Activated T-cell treated with anti-CD3 and anti-CD28 coated beads for 4 hours (primary cell): Measurements from ENCODE around the gene GDPD3.

Experiments
- DNase-seq: peaks from one replicate; pipeline ENCODE4 v3.0.0-alpha.2; 2020

The GDPD3 gene

DNA sequence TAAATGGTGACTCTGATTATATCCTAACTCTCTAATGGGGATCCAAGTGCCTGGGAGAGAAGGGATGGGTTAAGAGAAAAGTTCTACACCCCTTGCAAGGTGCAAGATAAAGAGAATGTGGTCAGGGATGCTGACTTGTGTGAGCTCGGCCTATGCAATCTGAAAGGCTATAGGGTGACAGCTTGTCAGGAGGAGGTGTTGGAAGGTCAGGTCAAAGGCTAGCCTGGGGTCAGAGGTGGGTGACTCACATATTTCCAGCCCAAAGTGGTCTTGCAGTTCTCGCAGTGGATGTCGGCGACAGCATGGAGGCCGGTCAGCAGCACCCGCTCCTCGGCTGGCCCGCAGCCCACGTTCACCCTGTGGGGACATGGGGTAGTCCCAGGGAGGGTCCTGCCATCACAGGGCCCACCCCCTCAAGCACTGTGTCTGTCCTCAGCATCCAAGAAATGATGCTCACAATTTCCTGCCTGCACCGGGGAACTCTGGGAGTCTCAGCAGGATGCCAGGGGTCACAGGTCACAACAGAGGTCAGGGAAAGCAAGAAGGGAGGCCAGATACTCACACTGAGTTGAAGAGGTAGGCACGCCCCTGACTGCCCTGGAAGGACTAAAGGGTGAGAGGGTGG lies 18.7 kb downstream of the GDPD3 start:
- DNase-seq, result no peak

DNA sequence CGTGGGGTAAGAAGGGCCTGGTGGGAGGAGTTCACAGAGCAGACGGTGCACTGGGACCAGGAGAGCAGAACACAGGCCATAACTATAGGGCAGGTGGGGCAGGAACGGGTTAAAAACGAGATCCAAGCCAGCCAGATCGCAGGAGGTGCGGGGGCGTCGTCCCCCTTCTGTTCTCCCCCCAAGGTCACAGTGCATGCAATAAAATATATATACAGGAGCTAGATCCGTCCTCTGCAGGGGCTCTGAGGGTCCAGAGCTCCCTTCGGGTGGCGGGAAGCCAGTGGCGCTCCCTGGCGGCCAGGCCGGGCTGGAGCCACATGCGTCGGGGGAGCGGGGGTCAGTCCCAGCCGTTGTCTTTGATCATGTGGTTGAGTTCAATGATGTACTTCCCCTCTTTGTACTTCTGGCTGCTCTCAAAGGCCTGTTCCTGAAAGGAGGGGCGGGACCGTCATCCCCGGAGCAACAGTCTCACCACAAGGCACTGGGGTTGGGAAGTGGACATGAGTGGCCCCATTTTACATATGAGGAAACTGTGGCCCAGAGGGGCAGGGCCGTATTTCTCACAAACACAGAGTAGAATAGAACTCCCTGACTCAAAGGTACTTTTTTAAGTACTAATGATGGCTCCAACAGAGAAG lies 20.8 kb downstream of the GDPD3 start:
- no peak for DNase-seq

DNA sequence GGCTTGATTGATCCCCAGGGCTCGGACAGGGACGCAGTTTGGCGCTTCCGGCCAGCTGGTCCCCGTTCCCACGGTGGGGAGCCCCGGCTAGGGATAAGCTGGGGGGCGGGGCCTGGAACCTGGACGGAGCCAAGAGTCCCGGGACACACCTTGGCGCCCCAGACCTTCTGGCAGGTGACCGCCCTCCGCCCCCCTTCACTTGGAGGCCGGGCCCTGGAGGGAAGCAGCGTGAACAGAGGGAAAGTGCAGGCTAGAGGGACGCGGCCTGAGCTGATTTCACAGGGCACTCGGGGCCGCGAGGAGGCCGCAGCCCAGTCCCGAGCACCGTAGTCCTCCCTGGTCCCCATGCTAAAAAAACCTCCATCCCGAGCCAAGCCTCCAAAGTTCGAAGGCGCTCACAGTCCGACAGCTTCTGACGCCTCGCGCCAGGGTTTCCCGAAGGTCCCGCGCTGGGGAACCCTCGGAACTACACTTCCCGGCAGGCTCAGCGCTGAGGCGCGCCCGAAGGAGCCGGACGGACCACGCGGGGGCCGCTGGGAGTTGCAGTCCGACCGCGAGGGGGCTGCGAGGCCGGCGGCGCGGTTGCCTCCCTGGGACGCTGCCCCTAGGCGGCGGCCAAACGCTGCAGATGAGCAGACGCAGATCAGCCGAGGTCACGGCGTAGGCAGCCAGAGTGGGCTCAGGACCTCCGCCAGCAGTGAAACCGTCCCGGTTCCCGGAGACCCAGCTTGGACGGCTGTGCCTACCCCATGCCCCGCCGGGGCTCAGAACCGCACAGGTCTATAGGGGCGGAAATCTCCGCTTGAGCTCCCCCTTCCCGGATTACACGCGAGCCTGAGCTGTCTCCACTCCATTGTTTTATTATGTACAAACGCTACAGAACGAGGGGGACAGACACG lies 21.6 kb downstream of the GDPD3 start, which contains the start of gene TBX6:
TSS of gene TBX6 (minus strand) at position 451 of the 899 bp plus-strand sequence. CDS start 731 bp downstream, outside the sequence.
- DNase-seq, result peak; percentile 86

DNA sequence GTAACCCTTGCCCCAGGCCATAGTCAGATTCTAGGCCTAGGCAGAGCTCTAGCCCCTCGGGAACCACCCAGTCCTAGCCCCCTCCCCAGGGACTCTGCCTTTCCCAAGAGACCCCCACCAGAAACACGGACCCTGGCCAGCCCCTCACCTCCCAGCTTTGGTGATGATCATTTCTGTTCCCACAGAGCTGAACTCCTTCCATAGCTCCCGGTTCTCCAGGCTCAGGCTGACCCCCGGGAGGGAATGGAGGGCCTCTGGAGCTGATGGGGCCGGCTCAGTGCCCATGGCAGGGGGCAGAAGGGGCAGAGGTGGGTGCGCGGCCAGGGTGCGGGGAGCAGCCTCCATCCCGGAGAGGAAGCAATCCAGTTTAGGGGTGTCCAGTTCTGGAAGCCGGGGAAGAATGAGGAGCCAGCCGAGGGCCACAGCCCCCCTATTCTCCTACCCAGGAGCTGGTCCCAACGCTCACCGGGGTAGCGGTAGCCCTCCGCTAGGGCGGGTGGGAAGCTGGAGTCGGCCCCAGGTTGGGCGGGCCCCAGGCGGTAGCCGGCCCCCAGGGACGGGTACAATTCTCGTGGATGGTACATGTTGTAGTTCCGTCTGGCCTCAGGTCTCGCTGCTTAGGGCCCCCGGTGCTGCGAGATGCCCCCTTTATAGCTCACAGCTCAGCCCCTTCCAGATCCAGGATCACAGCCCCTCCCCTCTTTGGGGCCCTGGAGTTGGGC lies 22.6 kb downstream of the GDPD3 start:
- no peak for DNase-seq

DNA sequence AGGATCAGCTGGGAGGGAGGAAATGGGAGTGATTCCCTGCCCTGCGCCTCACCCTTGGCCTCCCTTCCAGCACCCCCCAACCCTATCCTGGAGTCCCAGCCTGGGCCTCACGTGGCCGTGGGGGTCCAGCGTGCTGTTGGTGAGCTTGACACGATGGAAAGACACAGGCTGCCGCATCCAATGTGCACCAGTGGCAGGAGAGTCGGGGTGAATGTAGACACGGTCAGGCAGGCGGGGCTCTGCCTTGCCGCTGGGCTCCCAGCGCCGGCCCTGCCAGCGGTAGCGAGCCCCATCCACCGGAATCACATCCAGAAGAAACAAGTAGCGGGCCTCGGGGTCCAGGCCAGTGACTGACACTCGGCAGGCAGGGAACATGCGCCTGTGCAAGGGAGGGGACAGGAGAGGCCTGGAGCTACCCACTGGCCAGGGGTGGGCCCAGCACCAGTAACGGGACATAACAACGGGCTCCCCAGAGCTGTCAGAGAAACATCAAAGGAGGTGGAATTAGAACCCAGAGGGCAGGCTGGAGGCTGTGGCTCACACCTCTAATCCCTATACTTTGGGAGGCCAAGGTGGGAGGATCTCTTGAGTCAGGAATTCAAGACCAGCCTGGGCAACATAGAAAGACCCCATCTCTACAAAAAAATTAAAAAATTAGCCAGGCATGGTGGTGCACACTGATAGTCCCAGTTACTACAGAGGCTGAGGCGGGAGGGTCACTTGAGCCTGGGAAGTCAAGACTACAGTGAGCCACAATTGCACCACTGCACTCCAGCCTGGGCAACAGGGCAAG lies 24.3 kb downstream of the GDPD3 start:
- no peak for DNase-seq

DNA sequence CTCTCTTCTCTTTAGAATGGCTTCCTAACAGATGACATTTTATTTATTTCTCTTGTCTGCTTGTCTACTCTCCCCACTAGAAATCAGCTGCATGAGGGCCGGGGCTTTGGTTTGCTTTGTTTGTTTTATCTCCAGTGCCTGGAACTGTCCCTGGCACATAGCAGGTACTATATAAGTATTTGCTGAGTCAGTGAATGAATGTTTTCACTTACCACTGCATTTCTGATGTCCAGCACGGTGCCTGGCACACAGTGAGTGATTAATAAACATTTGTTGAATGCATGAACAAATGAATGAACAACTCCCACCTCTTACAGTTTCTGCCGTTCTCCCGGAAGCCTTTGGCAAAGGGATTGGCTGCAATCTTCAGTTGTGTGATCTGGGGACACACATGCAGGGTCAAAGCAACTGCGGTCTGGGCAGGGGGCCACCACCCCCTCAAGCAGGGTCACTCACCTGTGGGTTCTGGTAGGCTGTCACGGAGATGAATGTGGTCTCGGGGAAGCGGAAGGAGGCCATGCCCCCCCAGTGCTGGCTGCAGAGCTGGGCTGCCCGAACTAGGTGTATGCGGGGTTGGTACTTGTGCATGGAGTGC lies 25.0 kb downstream of the GDPD3 start:
- no peak for DNase-seq

DNA sequence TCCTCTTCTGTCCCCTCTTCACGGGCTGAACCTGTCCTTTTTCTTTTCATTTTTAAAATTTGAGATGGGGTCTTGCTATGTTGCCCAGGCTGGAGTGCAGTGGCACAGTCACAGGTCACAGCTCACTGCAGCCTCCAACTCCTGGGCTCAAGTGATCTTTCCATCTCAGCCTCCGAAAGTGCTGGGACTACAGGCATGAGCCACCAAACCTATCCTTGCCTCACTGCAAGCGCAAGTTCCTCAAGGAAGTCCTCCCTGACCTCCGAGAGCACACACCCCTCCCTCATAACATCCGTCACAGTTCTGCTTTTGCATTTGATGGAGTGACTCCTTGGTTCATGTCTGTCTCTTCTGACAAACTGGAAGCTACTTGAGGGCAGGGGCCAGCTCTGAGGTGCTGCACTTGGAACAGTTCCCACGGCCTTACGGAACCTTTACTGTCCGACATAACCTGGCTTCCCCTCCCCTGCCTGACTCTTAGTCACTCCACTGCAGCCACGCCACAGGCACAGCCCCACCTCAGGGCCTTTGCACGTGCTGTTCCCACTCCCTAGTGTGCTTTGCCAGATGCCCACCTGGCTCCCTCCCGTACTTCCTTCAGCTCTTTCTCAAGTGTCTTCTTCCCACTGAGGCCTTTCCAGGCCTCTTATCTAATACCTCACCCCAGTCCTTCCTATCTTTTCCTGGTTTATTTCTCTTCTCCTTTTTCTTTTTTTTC lies 26.0 kb downstream of the GDPD3 start:
- DNase-seq, result no peak

DNA sequence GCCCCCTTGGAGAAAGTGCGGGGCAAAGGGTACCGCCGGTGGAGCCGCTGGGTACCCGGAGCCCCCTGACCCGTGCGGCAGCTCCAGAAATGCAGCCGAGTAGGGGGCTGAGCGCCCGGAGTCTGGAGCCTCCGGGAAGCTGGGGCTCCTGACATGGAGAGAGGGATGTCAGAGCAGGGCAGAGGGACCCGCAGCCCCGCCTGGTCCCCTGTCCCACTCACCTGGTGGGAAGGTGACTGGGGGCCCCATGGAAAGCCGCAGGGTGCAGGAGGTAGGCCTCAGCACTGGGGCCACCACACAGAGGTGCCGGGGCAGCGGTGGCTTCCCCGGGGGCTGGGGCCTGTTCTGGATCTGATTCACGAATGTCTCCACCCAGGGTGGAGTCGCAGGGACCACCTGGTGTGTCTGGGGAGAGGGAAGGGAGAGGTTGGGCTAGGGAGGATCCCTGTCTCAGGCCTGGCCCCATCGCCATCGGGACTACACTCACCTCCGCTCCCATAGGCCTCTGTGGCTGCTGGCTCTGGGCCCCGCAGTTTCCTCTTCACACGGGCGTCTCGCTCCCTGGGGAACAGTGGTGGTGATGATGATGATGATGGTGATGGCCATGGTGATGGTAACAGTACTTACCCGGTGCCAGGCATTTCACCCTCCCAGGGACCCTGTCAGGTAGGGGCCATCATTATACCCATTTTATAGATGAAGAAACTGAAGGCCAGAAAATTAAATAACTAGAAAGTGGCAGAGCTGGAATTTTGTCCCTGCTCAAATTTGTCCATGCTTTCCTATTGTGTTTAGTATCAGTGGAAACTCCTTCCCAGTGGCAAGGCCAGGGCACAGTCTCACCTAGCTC lies 26.8 kb downstream of the GDPD3 start:
- no peak for DNase-seq

DNA sequence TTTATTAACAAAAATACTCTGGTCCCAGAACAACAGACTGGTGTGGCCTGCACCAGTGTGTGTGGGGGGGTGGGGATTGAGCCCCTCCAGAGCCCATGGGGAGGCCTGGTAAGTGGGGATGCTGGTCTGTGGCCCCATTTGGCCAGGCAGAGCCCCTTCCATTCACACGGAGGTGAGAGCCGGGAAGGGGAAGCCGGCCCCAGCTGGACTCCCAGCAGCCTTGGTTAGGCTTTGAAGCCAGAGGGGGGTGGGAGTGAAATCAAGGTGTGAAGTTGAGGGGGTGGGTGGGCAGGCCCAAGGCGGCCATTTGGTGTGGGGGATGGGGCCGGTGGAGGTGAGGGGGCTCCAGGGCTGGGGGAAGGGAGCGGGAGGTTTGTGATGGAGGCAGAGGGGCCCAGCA lies 27.5 kb downstream of the GDPD3 start:
- DNase-seq, result no peak

DNA sequence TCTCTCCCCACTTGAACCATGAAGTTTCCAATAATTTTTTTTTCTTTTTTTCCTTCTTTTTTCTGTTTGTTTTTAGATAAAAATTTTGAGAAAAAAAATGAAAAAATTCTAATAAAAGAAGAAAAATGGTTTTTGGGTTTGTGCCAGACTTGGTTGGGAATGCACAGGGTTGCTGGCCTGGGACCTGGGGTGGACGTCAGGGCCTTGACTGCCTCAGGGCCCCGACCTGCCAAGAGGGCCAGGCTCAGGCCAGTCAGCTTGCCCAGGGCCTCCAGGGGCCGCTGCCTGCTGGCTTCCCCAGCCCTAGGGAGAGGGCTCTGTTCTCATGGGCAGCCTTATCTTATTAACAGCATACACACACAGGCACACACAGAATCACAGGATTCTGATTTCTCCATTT lies 28.1 kb downstream of the GDPD3 start:
- no peak for DNase-seq

DNA sequence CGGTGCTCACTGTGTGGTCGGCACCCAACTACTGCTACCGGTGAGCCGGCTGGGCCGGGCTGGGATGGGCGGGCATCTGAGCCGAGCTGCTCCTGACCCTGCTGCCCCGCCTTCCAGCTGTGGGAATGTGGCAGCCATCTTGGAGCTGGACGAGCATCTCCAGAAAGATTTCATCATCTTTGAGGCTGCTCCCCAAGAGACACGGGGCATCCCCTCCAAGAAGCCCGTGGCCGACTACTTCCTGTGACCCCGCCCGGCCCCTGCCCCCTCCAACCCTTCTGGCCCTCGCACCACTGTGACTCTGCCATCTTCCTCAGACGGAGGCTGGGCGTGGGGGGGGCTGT lies 28.5 kb downstream of the GDPD3 start:
- no peak for DNase-seq

DNA sequence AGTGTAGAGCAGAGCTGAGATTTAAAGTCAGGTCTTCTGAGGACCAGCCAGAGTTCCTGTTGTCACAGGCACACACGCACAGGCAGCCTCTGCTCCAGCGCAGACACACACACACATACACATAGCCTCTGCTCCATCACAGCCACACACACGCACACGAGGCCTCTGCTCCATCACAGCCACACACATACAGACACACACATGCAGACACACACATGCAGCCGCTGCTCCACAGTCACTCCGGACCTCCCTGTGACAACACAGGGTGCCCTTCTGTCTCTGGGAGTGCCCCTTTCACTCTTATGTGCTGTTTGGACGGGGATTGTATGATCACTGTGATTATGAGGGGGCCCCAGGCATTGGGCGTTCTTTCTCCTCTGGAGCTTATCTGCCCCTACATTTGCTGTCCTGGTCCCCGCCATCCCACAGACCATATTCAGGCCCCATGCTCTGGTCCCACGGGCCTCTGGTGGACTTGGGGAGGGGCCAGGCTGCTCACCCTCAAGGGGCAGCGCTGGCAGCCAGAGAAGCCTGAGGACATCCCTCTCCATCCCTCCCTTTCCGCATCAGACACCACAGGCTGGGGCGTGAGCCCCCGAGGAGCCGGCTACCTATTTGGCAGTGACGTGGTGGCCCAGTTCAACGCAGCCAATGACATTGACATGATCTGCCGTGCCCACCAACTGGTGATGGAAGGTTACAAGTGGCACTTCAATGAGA lies 29.1 kb downstream of the GDPD3 start:
- DNase-seq, result no peak

DNA sequence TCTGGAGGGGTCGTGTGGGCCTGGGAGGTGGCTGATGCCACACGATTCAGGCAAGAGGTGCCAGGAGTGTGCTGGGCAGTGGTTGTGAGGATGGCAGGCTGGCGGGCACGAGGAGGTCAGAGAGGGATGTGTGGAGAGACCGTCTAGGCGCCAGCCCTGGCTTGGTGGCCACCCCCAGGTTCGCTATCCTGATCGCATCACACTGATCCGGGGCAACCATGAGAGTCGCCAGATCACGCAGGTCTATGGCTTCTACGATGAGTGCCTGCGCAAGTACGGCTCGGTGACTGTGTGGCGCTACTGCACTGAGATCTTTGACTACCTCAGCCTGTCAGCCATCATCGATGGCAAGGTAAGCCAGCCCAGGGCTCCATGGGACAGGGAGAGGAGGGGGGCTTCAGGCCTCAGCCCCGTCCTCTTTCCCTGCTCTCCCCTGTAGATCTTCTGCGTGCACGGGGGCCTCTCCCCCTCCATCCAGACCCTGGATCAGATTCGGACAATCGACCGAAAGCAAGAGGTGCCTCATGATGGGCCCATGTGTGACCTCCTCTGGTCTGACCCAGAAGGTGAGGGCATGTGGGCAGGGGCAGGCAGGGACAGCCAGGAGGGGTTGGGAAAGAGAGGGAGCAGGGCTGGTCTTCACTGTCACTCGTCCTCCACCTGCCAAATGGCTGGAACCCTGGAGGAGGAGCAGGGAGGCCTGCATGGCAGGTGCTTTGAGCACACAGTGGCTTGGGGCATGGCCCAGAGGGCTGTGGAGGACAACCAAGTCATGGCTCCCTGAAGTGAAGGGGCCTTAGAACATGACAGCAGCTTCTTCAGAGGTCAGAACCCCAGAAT lies 29.9 kb downstream of the GDPD3 start:
- no peak for DNase-seq

DNA sequence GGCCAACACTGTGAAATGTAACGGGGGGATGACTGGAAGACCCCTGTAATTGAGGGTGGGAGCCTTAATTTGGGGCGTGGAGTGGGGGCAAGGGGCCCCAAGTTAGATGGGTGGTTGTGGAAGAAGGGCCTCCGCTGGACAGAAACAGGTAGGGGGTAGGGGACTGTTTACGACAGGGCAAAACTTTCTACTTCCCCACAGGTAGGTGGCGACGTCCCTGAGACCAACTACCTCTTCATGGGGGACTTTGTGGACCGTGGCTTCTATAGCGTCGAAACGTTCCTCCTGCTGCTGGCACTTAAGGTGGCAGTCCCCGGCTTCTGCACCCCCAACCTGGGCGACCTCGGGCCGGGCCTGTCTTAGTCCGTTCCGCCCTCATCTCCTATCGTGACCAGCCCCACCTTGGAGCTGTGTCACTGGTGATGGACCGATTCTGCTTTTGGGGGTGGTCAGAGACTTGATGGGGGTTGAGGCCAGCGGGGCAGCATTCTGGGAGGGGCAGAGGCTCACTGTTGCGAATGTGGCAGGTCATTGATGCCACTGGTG lies 30.7 kb downstream of the GDPD3 start:
- no peak for DNase-seq

DNA sequence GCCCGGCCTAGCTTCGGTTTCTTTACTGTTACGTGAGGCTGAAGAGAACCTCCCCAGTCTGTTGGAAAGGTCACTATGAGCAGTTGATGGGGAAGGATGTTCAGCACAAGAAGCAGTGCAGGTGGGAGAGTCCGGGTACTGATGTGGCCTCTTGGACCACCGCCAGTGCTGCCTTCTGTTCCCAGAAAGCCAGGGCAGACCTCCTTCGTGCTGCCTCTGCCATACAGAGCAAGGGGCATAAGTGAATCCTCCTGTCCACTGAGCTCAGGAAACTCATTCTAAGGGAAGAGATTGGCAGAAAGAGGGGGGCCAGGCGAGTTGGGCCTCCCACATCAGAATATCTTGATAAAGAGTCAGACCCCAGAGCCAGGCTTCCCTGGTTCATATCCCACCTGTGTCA lies 33.9 kb downstream of the GDPD3 start:
- no peak for DNase-seq

DNA sequence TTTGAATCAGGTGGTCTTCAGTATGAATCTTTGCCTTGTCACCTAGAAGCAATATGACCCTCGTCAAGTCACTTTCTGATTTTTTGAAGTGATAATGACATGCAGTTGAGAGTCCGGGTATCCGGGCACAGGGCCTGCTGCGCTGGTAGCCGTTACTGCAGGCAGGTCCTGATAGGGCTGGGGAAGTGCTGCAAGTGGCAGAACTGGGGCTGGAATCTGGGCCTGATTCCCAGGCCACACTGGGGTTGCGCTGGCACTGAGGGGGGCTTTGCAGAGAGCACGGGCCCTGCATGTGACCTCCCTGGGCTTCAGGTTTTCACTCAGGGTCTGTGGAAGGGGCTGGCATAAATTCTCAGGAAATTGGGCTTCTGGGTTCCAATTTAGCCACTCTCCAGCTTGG lies 34.6 kb downstream of the GDPD3 start:
- DNase-seq, result no peak

DNA sequence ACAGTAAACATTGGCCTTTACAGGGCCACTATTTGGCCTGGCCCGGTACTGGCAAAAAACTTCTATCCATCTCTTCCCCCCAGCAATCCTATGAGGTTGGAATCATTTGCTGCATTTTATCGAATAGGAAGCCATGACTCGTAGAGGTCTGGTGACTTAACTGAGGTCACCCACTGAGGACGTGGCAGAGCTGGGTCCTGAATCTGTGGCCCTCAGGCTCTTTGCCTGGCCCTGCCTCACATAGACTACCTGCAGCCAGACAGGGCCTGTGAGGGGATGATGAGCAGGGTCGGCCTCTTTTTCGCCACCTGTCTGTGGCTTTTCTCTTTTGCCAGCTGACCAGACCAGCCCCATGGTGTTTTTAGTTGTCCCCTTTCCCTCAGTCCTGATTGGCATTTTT lies 35.7 kb downstream of the GDPD3 start:
- no peak for DNase-seq

DNA sequence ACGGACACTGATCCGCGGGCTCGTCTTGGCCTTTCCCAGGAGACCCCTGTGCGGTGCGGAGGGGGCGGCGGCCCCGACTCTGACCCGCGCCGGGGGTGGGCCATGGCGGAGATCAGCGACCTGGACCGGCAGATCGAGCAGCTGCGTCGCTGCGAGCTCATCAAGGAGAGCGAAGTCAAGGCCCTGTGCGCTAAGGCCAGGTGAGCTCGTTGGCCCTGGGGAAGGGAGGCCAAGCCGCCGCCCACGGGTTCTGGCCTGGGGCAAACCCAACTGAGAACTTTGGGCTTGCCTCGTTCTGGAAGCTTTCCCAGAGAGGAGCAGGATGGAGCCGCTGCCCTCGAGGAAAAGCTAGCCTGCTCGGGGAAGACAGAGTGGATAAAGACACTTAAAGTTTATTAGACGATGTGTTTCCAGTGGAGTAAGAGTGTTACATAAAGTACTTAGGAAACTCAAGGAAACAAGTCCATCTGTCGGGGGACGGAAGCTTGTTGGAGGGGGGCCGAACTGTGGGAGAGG lies 37.0 kb downstream of the GDPD3 start:
- no peak for DNase-seq
